Activated B cell treated with CpG ODN at 0.5 μM for 24 hours (primary cell): Measurements from ENCODE around the gene PCDHGA9. TPM values are rescaled to one million over a fixed set of nuclear protein-coding genes. Genes with fewer than 3 reads are reported as not detected.
"Not testable (repeated sequence)": the region's sequence is repeated elsewhere in the genome, so short reads cannot be mapped to it uniquely, and the experiment has no call there.

Experiments used
- ATAC-seq: fragments of 200-7000 bp; cut with Tn5 transposase; one replicate; pipeline ENCODE4 v1.10.0; 2021; ENCODE audit warnings: low read depth, mild to moderate bottlenecking, moderate library complexity
- CTCF ChIA-PET: fragments of 350-600 bp; sonication (Branson Sonifier 250); formaldehyde crosslinking; loops from one replicate; lab custom pipeline; 2021; ENCODE audit warnings: antibody characterized with exemption; lab: Charles Lee
- POLR2A ChIA-PET: fragments of 350-600 bp; sonication (Branson Sonifier 250); formaldehyde crosslinking; loops from one replicate; lab custom pipeline; 2021; ENCODE audit warnings: antibody characterized with exemption; lab: Charles Lee
- DNase-seq: peaks from one replicate; pipeline ENCODE4 v3.0.0; 2022
- H3K27ac Mint-ChIP-seq: one replicate; pipeline ENCODE4 v1.8.0; 2020; ENCODE audit warnings: mixed read lengths
- H3K27me3 Mint-ChIP-seq: one replicate; pipeline ENCODE4 v1.8.0; 2021; ENCODE audit warnings: mixed read lengths
- H3K36me3 Mint-ChIP-seq: one replicate; pipeline ENCODE4 v1.8.0; 2021; ENCODE audit warnings: low read depth, mixed read lengths
- H3K4me1 Mint-ChIP-seq: one replicate; pipeline ENCODE4 v1.8.0; 2021; ENCODE audit warnings: mixed read lengths
- H3K4me3 Mint-ChIP-seq: one replicate; pipeline ENCODE4 v1.8.0; 2020; ENCODE audit warnings: mild to moderate bottlenecking, mixed read lengths
- H3K9me3 Mint-ChIP-seq: one replicate; pipeline ENCODE4 v1.8.0; 2020; ENCODE audit warnings: mixed read lengths
- intact Hi-C: fragments of 100-400 bp; cut with micrococcal nuclease; formaldehyde crosslinking; loops from one replicate; pipeline ENCODE4 v1.15.1; 2024
- total RNA-seq: library from RNA; stranded (reverse); gene quantifications from 2 replicates; pipeline ENCODE4 v1.2.3, GENCODE V29; 2022
- TF ChIP-seq, protein P1 (sequence below): fragments of 200-600 bp; IDR thresholded peaks from one replicate; pipeline ENCODE4 v1.8.0; 2022; ENCODE audit warnings: antibody characterized with exemption, mild to moderate bottlenecking

The PCDHGA9 gene
- total RNA-seq, 1 donor from 2014 or later: 1.3 TPM

GRCh38 chr5:141398608-141399007 lies 4.0 kb upstream of the PCDHGA9 start:
- ChIA-PET POLR2A (no interaction called here), CTCF (interaction anchor here (1.5 to 1.8 kb wide), 2 partner anchors 24 to 126 kb away, joined by 3 to 6 read pairs; no protein-coding TSS in a partner anchor)
- no peak for DNase-seq
- ATAC-seq: no peak
- Mint-ChIP-seq H3K4me3 (no peak overlapping the region), H3K4me1 (peaks cover 6% of the 10 kb centered on the region), H3K36me3 (no peaks in the 10 kb centered on the region), H3K27ac (no peak overlapping the region), H3K9me3 (peaks cover 15% of the 10 kb centered on the region), H3K27me3 (peaks cover 53% of the 10 kb centered on the region)
- TF ChIP-seq, protein P1, sequence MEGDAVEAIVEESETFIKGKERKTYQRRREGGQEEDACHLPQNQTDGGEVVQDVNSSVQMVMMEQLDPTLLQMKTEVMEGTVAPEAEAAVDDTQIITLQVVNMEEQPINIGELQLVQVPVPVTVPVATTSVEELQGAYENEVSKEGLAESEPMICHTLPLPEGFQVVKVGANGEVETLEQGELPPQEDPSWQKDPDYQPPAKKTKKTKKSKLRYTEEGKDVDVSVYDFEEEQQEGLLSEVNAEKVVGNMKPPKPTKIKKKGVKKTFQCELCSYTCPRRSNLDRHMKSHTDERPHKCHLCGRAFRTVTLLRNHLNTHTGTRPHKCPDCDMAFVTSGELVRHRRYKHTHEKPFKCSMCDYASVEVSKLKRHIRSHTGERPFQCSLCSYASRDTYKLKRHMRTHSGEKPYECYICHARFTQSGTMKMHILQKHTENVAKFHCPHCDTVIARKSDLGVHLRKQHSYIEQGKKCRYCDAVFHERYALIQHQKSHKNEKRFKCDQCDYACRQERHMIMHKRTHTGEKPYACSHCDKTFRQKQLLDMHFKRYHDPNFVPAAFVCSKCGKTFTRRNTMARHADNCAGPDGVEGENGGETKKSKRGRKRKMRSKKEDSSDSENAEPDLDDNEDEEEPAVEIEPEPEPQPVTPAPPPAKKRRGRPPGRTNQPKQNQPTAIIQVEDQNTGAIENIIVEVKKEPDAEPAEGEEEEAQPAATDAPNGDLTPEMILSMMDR: no peak
- intact Hi-C loops: no loop called here

- no peak for ATAC-seq
- Mint-ChIP-seq H3K27me3 (peaks cover 55% of the 10 kb centered on the region), H3K9me3 (peaks cover 17% of the 10 kb centered on the region), H3K36me3 (no peaks in the 10 kb centered on the region), H3K4me1 (peaks cover 6% of the 10 kb centered on the region), H3K4me3 (no peak overlapping the region), H3K27ac (no peak overlapping the region)
- no peak for DNase-seq
- ChIA-PET POLR2A (interaction anchor here (0.6 kb wide), 1 partner anchor 351 kb away, joined by 3 read pairs; no protein-coding TSS in a partner anchor), CTCF (no interaction called here)
- TF ChIP-seq, protein P1: no peak
- intact Hi-C loops: no loop called here
Measured at GRCh38 chr5:141399555-141400258, 2.9 kb upstream of the PCDHGA9 start.

DNA sequence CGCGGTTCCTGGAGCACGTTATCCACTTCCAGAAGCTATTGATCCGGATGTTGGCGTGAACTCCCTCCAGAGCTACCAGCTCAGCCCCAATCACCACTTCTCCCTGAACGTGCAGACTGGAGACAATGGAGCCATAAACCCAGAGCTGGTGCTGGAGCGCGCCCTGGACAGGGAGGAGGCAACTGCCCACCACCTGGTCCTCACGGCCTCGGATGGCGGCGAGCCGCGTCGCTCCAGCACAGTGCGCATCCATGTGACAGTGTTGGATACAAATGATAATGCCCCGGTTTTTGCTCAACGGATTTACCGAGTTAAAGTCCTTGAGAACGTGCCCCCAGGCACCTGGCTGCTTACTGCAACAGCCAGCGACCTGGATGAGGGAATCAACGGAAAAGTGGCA lies 809 bp downstream of the PCDHGA9 start:
- peaks cover 6% of the 10 kb centered on the region for H3K4me1 Mint-ChIP-seq
- peaks cover 21% of the 10 kb centered on the region for H3K9me3 Mint-ChIP-seq
- no peak overlapping the region for H3K4me3 Mint-ChIP-seq

GRCh38 chr5:141407790-141408505 lies 5.4 kb downstream of the PCDHGA9 start, which contains the start of gene PCDHGB6:
TSS of gene PCDHGB6 (plus strand) at chr5:141408021. CDS start at chr5:141408203, 182 bp downstream.
- Mint-ChIP-seq H3K9me3 (peaks cover 20% of the 10 kb centered on the region), H3K27ac (peak within 1 kb of the TSS; percentile 1), H3K4me3 (peak within 1 kb of the TSS; percentile 62), H3K27me3 (peaks cover 52% of the 10 kb centered on the region)
- intact Hi-C loops, DNase-seq, H3K36me3 Mint-ChIP-seq, H3K4me1 Mint-ChIP-seq, POLR2A ChIA-PET: not testable (repeated sequence)
- CTCF ChIA-PET: interaction anchor here (0.7 to 2.3 kb wide), 5 partner anchors 10 to 160 kb away, joined by 3 to 9 read pairs (median 3); partner anchors contain the start of genes PCDHGB5 and PCDHGC3
- peak; percentile 78 for ATAC-seq

More for the DNA sequence above, 809 bp downstream of the PCDHGA9 start:
- peaks cover 53% of the 10 kb centered on the region for H3K27me3 Mint-ChIP-seq
- no peak for ATAC-seq
- no peak for DNase-seq
- ChIA-PET CTCF (no interaction called here), POLR2A (no interaction called here)
- intact Hi-C loops: no loop called here
- TF ChIP-seq, protein P1: no peak
- H3K36me3 Mint-ChIP-seq: no peaks in the 10 kb centered on the region
- H3K27ac Mint-ChIP-seq: no peak overlapping the region

DNA sequence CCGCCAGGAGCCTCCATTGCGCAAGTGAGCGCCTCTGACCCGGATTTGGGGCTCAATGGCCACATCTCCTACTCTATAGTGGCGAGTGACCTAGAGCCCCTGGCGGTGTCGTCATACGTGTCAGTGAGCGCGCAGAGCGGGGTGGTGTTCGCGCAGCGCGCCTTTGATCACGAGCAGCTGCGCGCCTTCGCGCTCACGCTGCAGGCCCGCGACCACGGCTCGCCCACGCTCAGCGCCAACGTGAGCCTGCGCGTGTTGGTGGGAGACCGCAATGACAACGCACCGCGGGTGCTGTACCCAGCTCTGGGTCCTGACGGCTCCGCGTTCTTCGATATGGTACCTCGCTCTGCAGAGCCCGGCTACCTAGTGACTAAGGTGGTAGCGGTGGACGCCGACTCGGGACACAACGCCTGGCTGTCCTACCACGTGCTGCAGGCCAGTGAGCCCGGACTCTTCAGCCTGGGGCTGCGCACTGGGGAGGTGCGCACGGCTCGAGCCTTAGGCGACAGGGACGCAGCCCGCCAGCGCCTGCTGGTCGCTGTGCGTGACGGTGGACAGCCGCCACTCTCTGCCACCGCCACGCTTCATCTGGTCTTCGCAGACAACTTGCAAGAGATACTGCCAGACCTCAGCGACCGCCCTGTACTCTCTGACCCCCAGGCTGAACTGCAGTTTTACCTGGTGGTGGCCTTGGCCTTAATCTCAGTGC lies 7.2 kb downstream of the PCDHGA9 start:
- peaks cover 18% of the 10 kb centered on the region for H3K4me1 Mint-ChIP-seq
- H3K27ac Mint-ChIP-seq: no peak overlapping the region
- no peak for DNase-seq
- peaks cover 19% of the 10 kb centered on the region for H3K9me3 Mint-ChIP-seq
- POLR2A ChIA-PET: no interaction called here
- TF ChIP-seq, protein P1: no peak
- CTCF ChIA-PET: no interaction called here
- ATAC-seq: no peak
- peaks cover 50% of the 10 kb centered on the region for H3K27me3 Mint-ChIP-seq
- intact Hi-C loops: loop anchor here (5.0 to 10.0 kb wide), 3 partner anchors 37 to 465 kb away; partner anchors contain the start of genes PCDH1, PCDHGA6, PCDHGB3 and TAF7
- peaks cover 2% of the 10 kb centered on the region for H3K36me3 Mint-ChIP-seq
- no peak overlapping the region for H3K4me3 Mint-ChIP-seq
